B cell (primary cell): Measurements from ENCODE around the gene LHPP. TPM values are rescaled to one million over a fixed set of nuclear protein-coding genes. Genes with fewer than 3 reads are reported as not detected.
A peak's percentile ranks its signal among the peaks of the same experiment; 100 is the strongest.

Experiments
- ATAC-seq: fragments of 200-7000 bp; cut with Tn5 transposase; one replicate; pipeline ENCODE4 v1.10.0; 2021; ENCODE audit warnings: low read depth, mild to moderate bottlenecking, moderate number of reproducible peaks, moderate library complexity
- CTCF ChIA-PET: fragments of 350-600 bp; sonication (Branson Sonifier 250); formaldehyde crosslinking; loops from one replicate; lab custom pipeline; 2021; ENCODE audit warnings: antibody characterized with exemption, inconsistent platforms; lab: Charles Lee
- POLR2A ChIA-PET: fragments of 350-600 bp; sonication (Branson Sonifier 250); formaldehyde crosslinking; loops from one replicate; lab custom pipeline; 2021; ENCODE audit warnings: antibody characterized with exemption; lab: Charles Lee
- DNase-seq: peaks from one replicate; pipeline ENCODE4 v3.0.0; 2013
- H2AFZ ChIP-seq: 2 replicates; pipeline ENCODE4 v1.6.1; 2012; ENCODE audit warnings: mild to moderate bottlenecking, low read depth, low read length; ENCODE audit not compliant: insufficient read depth, poor library complexity, severe bottlenecking
- H3K27ac ChIP-seq, 2 donors: 1 replicate in 1 of 2; 2 replicates in 1 of 2; pipeline ENCODE4 v1.5.1; 2012 to 2013; ENCODE audit warnings: low read length in 2 of 2, mild to moderate bottlenecking in 2 of 2, moderate library complexity in 1 of 2
- H3K27me3 ChIP-seq, 4 experiments: fragments of 200-600 bp in 1 of 4; sonication (generic) in 1 of 4; replicated peaks in 1 of 4; 1 replicate in 2 of 4; 2 replicates in 2 of 4; pipeline versions ENCODE4 v1.6.1 to v1.7.0; 2013 to 2016; ENCODE audit warnings: low read length in 3 of 4, mild to moderate bottlenecking in 2 of 4, mixed read lengths in 1 of 4, moderate library complexity in 1 of 4; ENCODE audit not compliant: insufficient read depth in 4 of 4, control insufficient read depth in 3 of 4; ENCODE audit errors: control extremely low read depth in 1 of 4
- H3K36me3 ChIP-seq, 2 experiments: replicated peaks in 1 of 2; 1 replicate in 1 of 2; 2 replicates in 1 of 2; pipeline versions ENCODE4 v1.6.1 to v1.7.1; 2013; ENCODE audit warnings: low read length in 1 of 2; ENCODE audit not compliant: insufficient read depth in 2 of 2, control insufficient read depth in 1 of 2; ENCODE audit errors: control extremely low read depth in 1 of 2, extremely low read depth in 1 of 2
- H3K4me1 ChIP-seq, 2 donors: fragments of 200-600 bp in 1 of 2; sonication (generic) in 1 of 2; 1 replicate in 1 of 2; 2 replicates in 1 of 2; pipeline versions ENCODE4 v1.5.1 to v1.6.1; 2013 to 2017; ENCODE audit warnings: low read length in 2 of 2; ENCODE audit not compliant: control insufficient read depth in 2 of 2, insufficient read depth in 2 of 2
- H3K4me2 ChIP-seq: replicated peaks from 2 replicates; pipeline ENCODE3; 2012; ENCODE audit warnings: mild to moderate bottlenecking, low read depth, low read length; ENCODE audit not compliant: poor library complexity, severe bottlenecking
- H3K4me3 ChIP-seq, 5 experiments: fragments of 200-600 bp in 1 of 5; sonication (generic) in 1 of 5; 1 replicate in 3 of 5; 2 replicates in 2 of 5; pipeline versions ENCODE4 v1.5.1 to v1.7.0; 2011 to 2016; ENCODE audit warnings: low read length in 4 of 5, mild to moderate bottlenecking in 4 of 5, low read depth in 2 of 5, control low read depth in 1 of 5, moderate library complexity in 1 of 5; ENCODE audit not compliant: insufficient read depth in 1 of 5; ENCODE audit errors: control extremely low read depth in 1 of 5, extremely low read depth in 1 of 5
- H3K79me2 ChIP-seq: fragments of 200-600 bp; sonication (generic); one replicate; pipeline ENCODE4 v1.6.0; 2016; ENCODE audit warnings: low read length; ENCODE audit not compliant: control insufficient read depth, insufficient read depth
- H3K9ac ChIP-seq: fragments of 200-600 bp; sonication (generic); 2 replicates; pipeline ENCODE4 v1.6.1; 2017; ENCODE audit warnings: mild to moderate bottlenecking, low read length, moderate library complexity
- H3K9me3 ChIP-seq, 3 donors: one replicate each; pipeline versions ENCODE4 v1.6.1 to v1.7.1; 2013; ENCODE audit warnings: low read length in 2 of 3; ENCODE audit not compliant: control insufficient read depth in 2 of 3, insufficient read depth in 1 of 3; ENCODE audit errors: control extremely low read depth in 1 of 3
- H4K20me1 ChIP-seq: 2 replicates; pipeline ENCODE4 v1.6.0; 2012; ENCODE audit warnings: mild to moderate bottlenecking, low read length; ENCODE audit not compliant: insufficient read depth, control insufficient read depth, poor library complexity, severe bottlenecking
- H3K27ac Mint-ChIP-seq: one replicate; pipeline ENCODE4 v1.8.0; 2021; ENCODE audit warnings: mixed read lengths
- H3K27me3 Mint-ChIP-seq: one replicate; pipeline ENCODE4 v1.8.0; 2021; ENCODE audit warnings: mixed read lengths
- H3K4me1 Mint-ChIP-seq: one replicate; pipeline ENCODE4 v1.8.0; 2021; ENCODE audit warnings: mixed read lengths
- H3K4me3 Mint-ChIP-seq: one replicate; pipeline ENCODE4 v1.8.0; 2021; ENCODE audit warnings: mixed read lengths
- H3K9me3 Mint-ChIP-seq: one replicate; pipeline ENCODE4 v1.8.0; 2022; ENCODE audit warnings: mixed read lengths; ENCODE audit not compliant: insufficient read depth
- EZH2 ChIP-seq: IDR thresholded peaks from 2 replicates; pipeline ENCODE4 v1.6.1; 2012; ENCODE audit warnings: borderline replicate concordance, low read depth, mild to moderate bottlenecking, moderate library complexity, low read length; ENCODE audit not compliant: insufficient read depth, poor library complexity, severe bottlenecking
- WGBS: methylation state at CpG from one replicate; pipeline ENCODE4 v1.1.5; 2013; ENCODE audit warnings: missing lambda C conversion rate; ENCODE audit not compliant: insufficient coverage; 5-methylcytosine and 5-hydroxymethylcytosine counted together
- intact Hi-C: fragments of 100-400 bp; cut with micrococcal nuclease; formaldehyde crosslinking; loops from one replicate; pipeline ENCODE4 v1.10.0; 2022
- polyA plus RNA-seq: library from polyadenylated mRNA; depleted of rRNA; stranded (reverse); fragments of >200 nt; gene quantifications from 2 replicates; pipeline ENCODE4 v1.2.3, GENCODE V29; 2012
- total RNA-seq, 2 donors: library from RNA; stranded (reverse); fragments of 120-200 nt in 1 of 2; gene quantifications; 1 replicate in 1 of 2; 2 replicates in 1 of 2; pipeline versions ENCODE4 v1.2.3 to v1.2.4, GENCODE V29; 2013 to 2022
- TF ChIP-seq, protein P1 (sequence below): fragments of 200-600 bp; IDR thresholded peaks from one replicate; pipeline ENCODE4 v1.8.0; 2022; ENCODE audit warnings: antibody characterized with exemption, mild to moderate bottlenecking

LHPP gene
- total and polyA plus RNA-seq, 2 donors (not counting 1 experiment from before 2014, with no cell fraction given), result 60.2 to 83.5 TPM

- H3K4me3 ChIP-seq, result no peak overlapping the region
- H3K79me2 ChIP-seq, result peaks cover 52% of the 10 kb centered on the region
- peaks cover 0 to 3% of the 10 kb centered on the region in 2 experiments for H3K36me3 ChIP-seq
- Mint-ChIP-seq H3K27ac (peak overlapping the region; percentile 42), H3K27me3 (no peaks in the 10 kb centered on the region), H3K4me1 (peaks cover 68% of the 10 kb centered on the region), H3K9me3 (no peaks in the 10 kb centered on the region), H3K4me3 (no peak overlapping the region)
- DNase-seq (no peak), ATAC-seq (no peak)
- H3K27me3 ChIP-seq, result no peaks in the 10 kb centered on the region
- no peaks in the 10 kb centered on the region for H3K9me3 ChIP-seq
- CTCF ChIA-PET, result interaction anchor here (1.0 to 19.7 kb wide), 15 partner anchors 33 to 293 kb away, joined by 3 to 415 read pairs (median 5); partner anchors contain the start of gene FAM53B
- H3K4me1 ChIP-seq, result peaks cover 52 to 68% of the 10 kb centered on the region in 2 donors
- no peaks in the 10 kb centered on the region for H4K20me1 ChIP-seq
- 75% methylated on average over 9 of the region's 11 CpGs for WGBS
- H3K27ac ChIP-seq, result no peak overlapping the region
- POLR2A ChIA-PET, result interaction anchor here (1.1 to 1.3 kb wide), 2 partner anchors 165 to 211 kb away, joined by 3 read pairs; no protein-coding TSS in a partner anchor
- TF ChIP-seq, protein P1, sequence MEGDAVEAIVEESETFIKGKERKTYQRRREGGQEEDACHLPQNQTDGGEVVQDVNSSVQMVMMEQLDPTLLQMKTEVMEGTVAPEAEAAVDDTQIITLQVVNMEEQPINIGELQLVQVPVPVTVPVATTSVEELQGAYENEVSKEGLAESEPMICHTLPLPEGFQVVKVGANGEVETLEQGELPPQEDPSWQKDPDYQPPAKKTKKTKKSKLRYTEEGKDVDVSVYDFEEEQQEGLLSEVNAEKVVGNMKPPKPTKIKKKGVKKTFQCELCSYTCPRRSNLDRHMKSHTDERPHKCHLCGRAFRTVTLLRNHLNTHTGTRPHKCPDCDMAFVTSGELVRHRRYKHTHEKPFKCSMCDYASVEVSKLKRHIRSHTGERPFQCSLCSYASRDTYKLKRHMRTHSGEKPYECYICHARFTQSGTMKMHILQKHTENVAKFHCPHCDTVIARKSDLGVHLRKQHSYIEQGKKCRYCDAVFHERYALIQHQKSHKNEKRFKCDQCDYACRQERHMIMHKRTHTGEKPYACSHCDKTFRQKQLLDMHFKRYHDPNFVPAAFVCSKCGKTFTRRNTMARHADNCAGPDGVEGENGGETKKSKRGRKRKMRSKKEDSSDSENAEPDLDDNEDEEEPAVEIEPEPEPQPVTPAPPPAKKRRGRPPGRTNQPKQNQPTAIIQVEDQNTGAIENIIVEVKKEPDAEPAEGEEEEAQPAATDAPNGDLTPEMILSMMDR, result peak; percentile 26
- TF ChIP-seq EZH2, result no peak
- intact Hi-C loops, result loop anchor here (5.0 to 10.0 kb wide), 3 partner anchors 35 to 535 kb away; partner anchors contain the start of gene OAT
- H3K4me2 ChIP-seq, result no peak overlapping the region
- no peak overlapping the region for H2AFZ ChIP-seq
- H3K9ac ChIP-seq, result no peak overlapping the region
These were observed 70.6 kb downstream of the LHPP start for GRCh38 chr10:124532106-124532641.

DNA sequence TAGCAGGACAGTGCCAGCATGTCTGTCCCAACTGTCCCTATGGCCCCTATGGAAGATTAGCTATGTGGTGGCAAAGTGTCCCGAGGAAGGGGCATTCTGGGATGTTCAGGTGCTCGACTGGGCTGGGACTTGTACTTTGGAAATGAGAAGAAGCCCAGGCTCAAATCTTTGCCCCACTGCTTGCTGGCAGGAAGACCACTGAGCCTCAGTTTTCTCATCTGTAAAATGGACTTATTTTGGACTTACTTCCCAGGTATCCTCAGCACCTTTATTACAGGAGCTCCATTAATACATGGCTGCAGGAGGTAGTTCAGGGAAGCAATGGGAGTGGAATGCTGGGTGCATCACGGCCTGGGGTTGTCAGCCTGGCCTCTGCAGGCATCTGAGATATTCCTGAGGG lies 71.2 kb downstream of the LHPP start:
- Mint-ChIP-seq H3K27me3 (no peaks in the 10 kb centered on the region), H3K27ac (peak overlapping the region; percentile 15), H3K4me3 (no peak overlapping the region), H3K4me1 (peaks cover 73% of the 10 kb centered on the region), H3K9me3 (no peaks in the 10 kb centered on the region)
- H3K4me3 ChIP-seq, result no peak overlapping the region
- 71% methylated on average over 1 of the region's 3 CpGs for WGBS
- H3K4me1 ChIP-seq, result peaks cover 58 to 75% of the 10 kb centered on the region in 2 donors
- no peak overlapping the region for H3K27ac ChIP-seq
- peaks cover 52% of the 10 kb centered on the region for H3K79me2 ChIP-seq
- no peak for ATAC-seq
- no peak overlapping the region for H3K9ac ChIP-seq
- POLR2A ChIA-PET, result interaction anchor here (1.1 to 1.3 kb wide), 2 partner anchors 164 to 210 kb away, joined by 3 read pairs; no protein-coding TSS in a partner anchor
- no peak overlapping the region for H3K4me2 ChIP-seq
- no peak for DNase-seq
- no peaks in the 10 kb centered on the region for H3K27me3 ChIP-seq
- CTCF ChIA-PET, result interaction anchor here (1.0 to 19.7 kb wide), 16 partner anchors 33 to 214 kb away, joined by 3 to 415 read pairs (median 4); partner anchors contain the start of gene FAM53B
- no peaks in the 10 kb centered on the region for H3K9me3 ChIP-seq
- no peak overlapping the region for H2AFZ ChIP-seq
- peaks cover 0 to 3% of the 10 kb centered on the region in 2 experiments for H3K36me3 ChIP-seq
- H4K20me1 ChIP-seq, result no peaks in the 10 kb centered on the region
- no peak for TF ChIP-seq EZH2
- TF ChIP-seq, protein P1, result no peak
- intact Hi-C loops, result loop anchor here (5.0 to 10.0 kb wide), 3 partner anchors 35 to 535 kb away; partner anchors contain the start of gene OAT
